ENCODE measurements around the gene EIF3L.

Gene EIF3L

GRCh38 chr22:37855462-37855861 lies 6.2 kb downstream of the EIF3L start:
- DNase-seq, result no peak

- DNase-seq, result peak in 1 of 3 donors; percentile 13
These were observed 11.7 kb downstream of the EIF3L start for GRCh38 chr22:37860796-37861421.

- DNase-seq, result peak in 1 of 3 donors; percentile 16
These were observed 13.5 kb downstream of the EIF3L start for GRCh38 chr22:37862570-37863325.

- DNase-seq, result no peak
These were observed 16.3 kb downstream of the EIF3L start for GRCh38 chr22:37865510-37865909.

GRCh38 chr22:37870273-37870672 lies 21.1 kb downstream of the EIF3L start:
- DNase-seq, result no peak

- DNase-seq, result no peak
These were observed 31.6 kb downstream of the EIF3L start for GRCh38 chr22:37880668-37881440.

- DNase-seq, result no peak
These were observed 35.2 kb downstream of the EIF3L start for GRCh38 chr22:37884420-37884819.

GRCh38 chr22:37887584-37888378 lies 38.6 kb downstream of the EIF3L start:
- DNase-seq, result peak in 1 of 3 donors; percentile 25

- DNase-seq, result no peak
These were observed 42.7 kb downstream of the EIF3L start for GRCh38 chr22:37891926-37892325.

- no peak for DNase-seq
These were observed 43.5 kb downstream of the EIF3L start for GRCh38 chr22:37892566-37893335.

- no peak for DNase-seq
These were observed 44.4 kb downstream of the EIF3L start for GRCh38 chr22:37893583-37893983.

- DNase-seq, result no peak
These were observed 45.9 kb downstream of the EIF3L start for GRCh38 chr22:37894939-37895670.

- peak; percentile 25 to 46 (median 45) for DNase-seq
These were observed 47.0 kb downstream of the EIF3L start for GRCh38 chr22:37896181-37896592.

GRCh38 chr22:37896939-37897338 lies 47.7 kb downstream of the EIF3L start:
- DNase-seq, result no peak

- DNase-seq, result no peak
These were observed 48.6 kb downstream of the EIF3L start for GRCh38 chr22:37897807-37898206.

GRCh38 chr22:37898441-37899181 lies 49.4 kb downstream of the EIF3L start:
- no peak for DNase-seq

- DNase-seq, result peak; percentile 95 to 97 (median 96)
These were observed 55.6 kb downstream of the EIF3L start for GRCh38 chr22:37904572-37905533.

GRCh38 chr22:37905534-37906363 lies 56.5 kb downstream of the EIF3L start, which contains the start of gene MICALL1:
TSS of gene MICALL1 (plus strand) at chr22:37906297. CDS start at chr22:37906423, 126 bp downstream.
- peak; percentile 80 to 95 (median 88) for DNase-seq

All from suppressor macrophage treated with lipopolysaccharide for 1 hour (primary cell).